Choroid plexus epithelial cell (primary cell): Measurements from ENCODE around the gene SSTR4.
"Not testable (repeated sequence)": the region's sequence is repeated elsewhere in the genome, so short reads cannot be mapped to it uniquely, and the experiment has no call there.

ENCODE experiments used
- DNase-seq: peaks from one replicate; pipeline ENCODE4 v3.0.0-alpha.2; 2010; ENCODE audit warnings: low read depth
- H3K4me3 ChIP-seq: 2 replicates; pipeline ENCODE4 v1.5.1; 2011; ENCODE audit warnings: low read depth, mild to moderate bottlenecking, control low read depth, low read length, moderate library complexity
- TF ChIP-seq, protein P1 (sequence below): conservative IDR thresholded peaks from 2 replicates; pipeline ENCODE4 v1.5.1; 2011; ENCODE audit warnings: low read depth, mild to moderate bottlenecking, control low read depth, inconsistent platforms, low read length, moderate library complexity

Gene SSTR4

DNA sequence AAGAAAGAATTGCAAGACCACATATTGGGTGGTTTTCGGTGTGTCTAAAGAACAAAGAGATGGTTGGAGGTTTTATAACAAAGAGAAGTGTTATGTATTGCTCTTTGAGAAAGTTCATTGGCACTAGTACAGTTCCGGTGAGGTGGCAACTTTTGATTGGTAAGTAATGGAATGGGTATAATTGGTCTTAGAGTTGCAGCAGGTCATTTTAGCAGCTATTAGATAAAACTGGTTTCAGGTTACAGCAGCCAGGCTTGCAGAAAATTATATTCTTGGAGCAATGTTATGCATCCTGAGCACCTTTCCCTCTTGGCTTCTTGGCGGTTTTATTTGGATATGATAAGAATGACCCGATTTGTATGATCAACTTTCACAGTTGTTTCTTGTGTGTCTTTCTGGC, 12.3 kb upstream of the SSTR4 start:
- H3K4me3 ChIP-seq = no peak overlapping the region
- TF ChIP-seq, protein P1, sequence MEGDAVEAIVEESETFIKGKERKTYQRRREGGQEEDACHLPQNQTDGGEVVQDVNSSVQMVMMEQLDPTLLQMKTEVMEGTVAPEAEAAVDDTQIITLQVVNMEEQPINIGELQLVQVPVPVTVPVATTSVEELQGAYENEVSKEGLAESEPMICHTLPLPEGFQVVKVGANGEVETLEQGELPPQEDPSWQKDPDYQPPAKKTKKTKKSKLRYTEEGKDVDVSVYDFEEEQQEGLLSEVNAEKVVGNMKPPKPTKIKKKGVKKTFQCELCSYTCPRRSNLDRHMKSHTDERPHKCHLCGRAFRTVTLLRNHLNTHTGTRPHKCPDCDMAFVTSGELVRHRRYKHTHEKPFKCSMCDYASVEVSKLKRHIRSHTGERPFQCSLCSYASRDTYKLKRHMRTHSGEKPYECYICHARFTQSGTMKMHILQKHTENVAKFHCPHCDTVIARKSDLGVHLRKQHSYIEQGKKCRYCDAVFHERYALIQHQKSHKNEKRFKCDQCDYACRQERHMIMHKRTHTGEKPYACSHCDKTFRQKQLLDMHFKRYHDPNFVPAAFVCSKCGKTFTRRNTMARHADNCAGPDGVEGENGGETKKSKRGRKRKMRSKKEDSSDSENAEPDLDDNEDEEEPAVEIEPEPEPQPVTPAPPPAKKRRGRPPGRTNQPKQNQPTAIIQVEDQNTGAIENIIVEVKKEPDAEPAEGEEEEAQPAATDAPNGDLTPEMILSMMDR = no peak
- DNase-seq = peak; percentile 56

GRCh38 chr20:23023621-23024177, 11.4 kb upstream of the SSTR4 start:
- TF ChIP-seq, protein P1 = no peak
- no peak for DNase-seq
- no peak overlapping the region for H3K4me3 ChIP-seq

DNA sequence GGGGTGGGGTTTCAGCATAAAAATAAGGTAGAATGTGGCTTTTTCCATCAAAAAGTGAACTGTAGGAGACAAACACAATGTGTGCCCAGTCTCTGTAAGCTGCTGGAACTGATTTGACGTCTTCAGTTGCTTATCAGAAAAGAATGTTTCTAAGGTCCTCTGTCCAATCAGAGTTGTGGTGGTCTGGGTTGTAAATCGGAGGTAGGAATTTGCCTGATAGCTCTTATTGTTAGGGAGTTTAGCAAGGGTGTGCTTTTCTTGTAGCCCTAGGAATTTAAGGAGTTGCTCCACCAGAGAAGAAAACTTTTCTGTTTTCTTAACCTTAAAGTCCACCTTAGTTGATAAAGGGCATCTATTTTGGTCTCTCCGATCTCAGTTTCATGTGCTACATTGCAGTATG, 10.4 kb upstream of the SSTR4 start:
- TF ChIP-seq, protein P1 = no peak
- DNase-seq = peak; percentile 29
- no peak overlapping the region for H3K4me3 ChIP-seq

GRCh38 chr20:23025503-23025902, 9.6 kb upstream of the SSTR4 start:
- not testable (repeated sequence) for H3K4me3 ChIP-seq, DNase-seq

GRCh38 chr20:23027721-23028120, 7.4 kb upstream of the SSTR4 start:
- no peak overlapping the region for H3K4me3 ChIP-seq
- TF ChIP-seq, protein P1 = no peak
- DNase-seq = no peak

GRCh38 chr20:23028392-23028791, 6.7 kb upstream of the SSTR4 start:
- no peak for DNase-seq
- TF ChIP-seq, protein P1 = no peak
- no peak overlapping the region for H3K4me3 ChIP-seq

- H3K4me3 ChIP-seq = no peak overlapping the region
- no peak for DNase-seq
- TF ChIP-seq, protein P1 = no peak
These were observed 5.8 kb upstream of the SSTR4 start for GRCh38 chr20:23029324-23029723.
